DMS53 treated with DMSO at 0.1 percent for 48 hours (cell line): Measurements from ENCODE around the gene GRAMD1B.

Source experiments
- DNase-seq: peaks from one replicate; lab custom pipeline; 2025; ENCODE audit not compliant: unreplicated experiment; lab: John Stamatoyannopoulos, UW

Gene GRAMD1B

GRCh38 chr11:123586568-123586967, 156.5 kb downstream of the GRAMD1B start:
- DNase-seq = no peak

GRCh38 chr11:123587044-123587443, 157.0 kb downstream of the GRAMD1B start:
- peak; percentile 40 for DNase-seq

- DNase-seq = no peak
Measured at GRCh38 chr11:123587559-123587958, 157.5 kb downstream of the GRAMD1B start.

- DNase-seq = peak; percentile 82
Measured at GRCh38 chr11:123588117-123588863, 158.2 kb downstream of the GRAMD1B start.

GRCh38 chr11:123588864-123589262, 158.8 kb downstream of the GRAMD1B start:
- no peak for DNase-seq

- DNase-seq = peak; percentile 36
Measured at GRCh38 chr11:123590296-123590912, 160.3 kb downstream of the GRAMD1B start.

GRCh38 chr11:123593570-123593969, 163.5 kb downstream of the GRAMD1B start:
- no peak for DNase-seq

- DNase-seq = no peak
Measured at GRCh38 chr11:123594188-123594901, 164.3 kb downstream of the GRAMD1B start.

- no peak for DNase-seq
Measured at GRCh38 chr11:123594921-123595320, 164.9 kb downstream of the GRAMD1B start.

- no peak for DNase-seq
Measured at GRCh38 chr11:123597859-123598258, 167.8 kb downstream of the GRAMD1B start.

GRCh38 chr11:123601136-123601535, 171.1 kb downstream of the GRAMD1B start:
- no peak for DNase-seq

GRCh38 chr11:123601743-123602142, 171.7 kb downstream of the GRAMD1B start:
- no peak for DNase-seq

GRCh38 chr11:123603666-123604065, 173.6 kb downstream of the GRAMD1B start:
- no peak for DNase-seq

- DNase-seq = no peak
Measured at GRCh38 chr11:123607781-123608180, 177.7 kb downstream of the GRAMD1B start.

- no peak for DNase-seq
Measured at GRCh38 chr11:123608371-123608770, 178.3 kb downstream of the GRAMD1B start.

GRCh38 chr11:123608945-123609344, 178.9 kb downstream of the GRAMD1B start:
- no peak for DNase-seq

- DNase-seq = no peak
Measured at GRCh38 chr11:123611698-123612097, 181.6 kb downstream of the GRAMD1B start.

GRCh38 chr11:123616505-123617198, 186.6 kb downstream of the GRAMD1B start:
- DNase-seq = no peak

GRCh38 chr11:123622576-123622975, 192.5 kb downstream of the GRAMD1B start:
- DNase-seq = no peak

- no peak for DNase-seq
Measured at GRCh38 chr11:123624974-123625373, 194.9 kb downstream of the GRAMD1B start.

GRCh38 chr11:123628936-123629683, 199.0 kb downstream of the GRAMD1B start:
- DNase-seq = no peak
